ENCODE data around the gene KRTAP3-3.

KRTAP3-3 gene

DNA sequence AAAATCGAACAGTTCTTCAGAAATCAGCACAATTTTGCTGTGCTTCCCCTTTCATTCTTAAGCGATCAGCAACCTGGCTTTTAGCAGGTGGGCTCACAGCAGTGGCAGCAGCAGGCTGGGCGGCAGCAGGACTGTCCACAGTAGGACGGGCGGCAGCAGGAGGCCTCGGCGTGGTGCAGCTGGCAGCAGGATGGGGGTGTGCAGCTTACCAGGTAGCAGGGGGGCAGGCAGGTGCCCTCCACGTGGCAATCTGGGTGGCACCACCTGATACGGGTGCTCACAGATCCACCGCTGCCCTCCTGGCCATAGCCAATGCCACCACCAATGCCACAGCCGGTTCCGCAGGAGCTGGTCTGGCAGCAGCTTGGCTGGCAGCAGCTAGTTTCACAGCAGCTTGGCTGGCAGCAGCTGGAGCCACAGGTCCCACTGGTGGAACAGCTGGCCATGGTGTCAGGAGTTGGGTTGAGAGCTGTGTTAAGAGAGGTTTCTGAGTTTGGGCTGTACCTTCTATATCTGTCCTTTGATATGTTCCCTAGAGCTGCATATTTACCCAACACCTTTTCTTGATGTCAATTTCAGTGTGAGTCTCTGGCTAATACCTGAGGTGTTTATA is 35.8 kb upstream of the KRTAP3-3 start, which contains the start of gene KRTAP1-4:
TSS of gene KRTAP1-4 (minus strand) at position 563 of the 613 bp plus-strand sequence. CDS start at position 446, 117 bp downstream.
- H3K9me2 ChIP-seq (replicated peaks; ENCODE audit: insufficient read depth, low read length) = no peaks in the 10 kb centered on the region
- H3K9me3 ChIP-seq (ENCODE audit: insufficient read depth, low read length) = no peaks in the 10 kb centered on the region
- no peak within 1 kb of the TSS for H3K4me3 ChIP-seq (ENCODE audit: insufficient read depth, low read length, poor library complexity, severe bottlenecking)
- H3F3A ChIP-seq (ENCODE audit: insufficient read depth) = no peaks in the 10 kb centered on the region
- no peak for TF ChIP-seq EZH2phosphoT487 (conservative IDR thresholded peaks at IDR 0.05; ENCODE audit: low read length)
- TF ChIP-seq, protein P1, sequence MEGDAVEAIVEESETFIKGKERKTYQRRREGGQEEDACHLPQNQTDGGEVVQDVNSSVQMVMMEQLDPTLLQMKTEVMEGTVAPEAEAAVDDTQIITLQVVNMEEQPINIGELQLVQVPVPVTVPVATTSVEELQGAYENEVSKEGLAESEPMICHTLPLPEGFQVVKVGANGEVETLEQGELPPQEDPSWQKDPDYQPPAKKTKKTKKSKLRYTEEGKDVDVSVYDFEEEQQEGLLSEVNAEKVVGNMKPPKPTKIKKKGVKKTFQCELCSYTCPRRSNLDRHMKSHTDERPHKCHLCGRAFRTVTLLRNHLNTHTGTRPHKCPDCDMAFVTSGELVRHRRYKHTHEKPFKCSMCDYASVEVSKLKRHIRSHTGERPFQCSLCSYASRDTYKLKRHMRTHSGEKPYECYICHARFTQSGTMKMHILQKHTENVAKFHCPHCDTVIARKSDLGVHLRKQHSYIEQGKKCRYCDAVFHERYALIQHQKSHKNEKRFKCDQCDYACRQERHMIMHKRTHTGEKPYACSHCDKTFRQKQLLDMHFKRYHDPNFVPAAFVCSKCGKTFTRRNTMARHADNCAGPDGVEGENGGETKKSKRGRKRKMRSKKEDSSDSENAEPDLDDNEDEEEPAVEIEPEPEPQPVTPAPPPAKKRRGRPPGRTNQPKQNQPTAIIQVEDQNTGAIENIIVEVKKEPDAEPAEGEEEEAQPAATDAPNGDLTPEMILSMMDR (IDR thresholded peaks at IDR 0.05; ENCODE audit: insufficient read depth, low read length, poor library complexity, severe bottlenecking) = no peak
- no peaks in the 10 kb centered on the region for H4K20me1 ChIP-seq (ENCODE audit: low read depth, low read length)
- no peaks in the 10 kb centered on the region for H3K27me3 ChIP-seq (ENCODE audit: low read length)
- H2AFZ ChIP-seq (ENCODE audit: low read depth, low read length, severe bottlenecking) = no peak within 1 kb of the TSS
- no peaks in the 10 kb centered on the region for H3K79me2 ChIP-seq (ENCODE audit: insufficient read depth, low read length)
- H3K4me2 ChIP-seq (ENCODE audit: low read depth, low read length, poor library complexity, severe bottlenecking) = no peak within 1 kb of the TSS
- H3K9ac ChIP-seq (ENCODE audit: low read length) = no peak within 1 kb of the TSS
- no peak within 1 kb of the TSS for H3K27ac ChIP-seq (ENCODE audit: low read depth, low read length)
- no peaks in the 10 kb centered on the region for H3K36me3 ChIP-seq (ENCODE audit: low read length)

DNA sequence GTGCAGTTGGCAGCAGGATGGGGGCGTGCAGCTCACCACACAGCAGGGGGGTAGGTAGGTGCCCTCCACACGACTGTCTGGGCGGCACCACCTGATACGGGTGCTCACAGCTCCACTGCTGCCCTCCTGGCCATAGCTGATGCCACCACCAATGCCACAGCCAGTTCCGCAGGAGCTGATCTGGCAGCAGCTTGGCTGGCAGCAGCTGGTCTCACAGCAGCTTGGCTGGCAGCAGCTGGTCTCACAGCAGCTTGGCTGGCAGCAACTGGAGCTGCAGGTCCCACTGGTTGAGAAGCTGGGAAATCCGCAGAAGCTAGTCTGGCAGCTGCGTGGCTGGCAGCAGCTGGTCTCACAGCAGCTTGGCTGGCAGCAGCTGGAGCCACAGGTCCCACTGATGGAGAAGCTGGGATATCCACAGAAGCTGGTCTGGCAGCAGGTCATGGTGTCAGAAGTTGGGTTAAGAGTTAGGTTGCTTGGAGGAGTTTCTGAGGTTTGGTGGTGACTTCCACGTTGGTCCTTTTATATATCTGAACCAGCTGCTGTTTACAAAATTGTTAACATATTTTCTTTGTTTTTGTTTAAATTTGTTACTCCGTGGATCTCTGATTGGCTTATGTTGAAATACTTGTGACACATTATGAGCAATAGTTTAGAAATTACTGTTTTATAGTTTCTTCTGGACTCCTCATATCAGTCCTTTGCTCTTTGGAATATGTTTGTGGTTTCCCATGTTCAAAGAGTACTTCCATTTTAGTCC is 32.9 kb upstream of the KRTAP3-3 start, which contains the start of gene KRTAP1-5:
TSS of gene KRTAP1-5 (minus strand) at position 494 of the 757 bp plus-strand sequence. CDS start at position 441, 53 bp downstream.
- H3K79me2 ChIP-seq (ENCODE audit: insufficient read depth, low read length) = no peaks in the 10 kb centered on the region
- H3F3A ChIP-seq (ENCODE audit: insufficient read depth) = no peaks in the 10 kb centered on the region
- H3K36me3 ChIP-seq (ENCODE audit: low read length) = no peaks in the 10 kb centered on the region
- H3K4me3 ChIP-seq (ENCODE audit: insufficient read depth, low read length, poor library complexity, severe bottlenecking) = no peak within 1 kb of the TSS
- no peak within 1 kb of the TSS for H3K4me2 ChIP-seq (ENCODE audit: low read depth, low read length, poor library complexity, severe bottlenecking)
- no peak within 1 kb of the TSS for H2AFZ ChIP-seq (ENCODE audit: low read depth, low read length, severe bottlenecking)
- no peak within 1 kb of the TSS for H3K9ac ChIP-seq (ENCODE audit: low read length)
- no peaks in the 10 kb centered on the region for H4K20me1 ChIP-seq (ENCODE audit: low read depth, low read length)
- no peaks in the 10 kb centered on the region for H3K27me3 ChIP-seq (ENCODE audit: low read length)
- H3K9me3 ChIP-seq (ENCODE audit: insufficient read depth, low read length) = no peaks in the 10 kb centered on the region
- no peaks in the 10 kb centered on the region for H3K9me2 ChIP-seq (replicated peaks; ENCODE audit: insufficient read depth, low read length)
- no peak within 1 kb of the TSS for H3K27ac ChIP-seq (ENCODE audit: low read depth, low read length)
- TF ChIP-seq EZH2phosphoT487 (conservative IDR thresholded peaks at IDR 0.05; ENCODE audit: low read length) = no peak
- TF ChIP-seq, protein P1 (IDR thresholded peaks at IDR 0.05; ENCODE audit: insufficient read depth, low read length, poor library complexity, severe bottlenecking) = no peak

DNA sequence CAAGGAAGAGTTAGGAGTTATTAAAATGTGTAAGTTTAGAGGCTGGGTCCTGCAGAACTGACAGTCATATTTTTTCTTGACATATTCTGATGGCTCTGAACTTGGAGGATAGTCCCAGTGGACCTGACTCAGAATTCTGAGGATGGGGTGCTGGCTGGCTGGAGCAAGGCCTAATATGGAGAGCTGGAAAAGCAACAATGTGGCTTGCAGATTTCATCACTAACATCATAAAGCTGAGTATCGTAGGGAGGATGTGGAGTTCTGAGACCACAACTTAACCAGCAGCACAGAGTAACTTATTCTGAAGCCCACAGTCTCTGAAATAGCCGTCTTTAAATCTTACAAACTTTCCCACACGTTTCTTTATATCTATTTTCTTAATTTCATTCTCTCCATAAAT is 30.7 kb upstream of the KRTAP3-3 start:
- Histone ChIP-seq H3K27ac (ENCODE audit: low read depth, low read length) (no peak overlapping the region), H2AFZ (ENCODE audit: low read depth, low read length, severe bottlenecking) (no peak overlapping the region), H3K4me3 (ENCODE audit: insufficient read depth, low read length, poor library complexity, severe bottlenecking) (no peak overlapping the region), H3K4me2 (ENCODE audit: low read depth, low read length, poor library complexity, severe bottlenecking) (no peak overlapping the region), H3K9me3 (ENCODE audit: insufficient read depth, low read length) (no peaks in the 10 kb centered on the region), H4K20me1 (ENCODE audit: low read depth, low read length) (no peaks in the 10 kb centered on the region), H3K36me3 (ENCODE audit: low read length) (no peaks in the 10 kb centered on the region), H3K27me3 (ENCODE audit: low read length) (no peaks in the 10 kb centered on the region), H3K79me2 (ENCODE audit: insufficient read depth, low read length) (no peaks in the 10 kb centered on the region), H3K9me2 (replicated peaks; ENCODE audit: insufficient read depth, low read length) (no peaks in the 10 kb centered on the region), H3F3A (ENCODE audit: insufficient read depth) (no peaks in the 10 kb centered on the region), H3K9ac (ENCODE audit: low read length) (no peak overlapping the region)
- TF ChIP-seq EZH2phosphoT487 (conservative IDR thresholded peaks at IDR 0.05; ENCODE audit: low read length) = no peak
- TF ChIP-seq, protein P1 (IDR thresholded peaks at IDR 0.05; ENCODE audit: insufficient read depth, low read length, poor library complexity, severe bottlenecking) = no peak

All from SU-DHL-6 (cell line).